Mesendoderm (in vitro differentiated cells): ENCODE data around the gene GNS.
A peak's percentile ranks its signal among the peaks of the same experiment; 100 is the strongest.
"Not testable (repeated sequence)": the region's sequence is repeated elsewhere in the genome, so short reads cannot be mapped to it uniquely, and the experiment has no call there.

Source experiments
- DNase-seq: peaks from one replicate; pipeline ENCODE4 v3.0.0; 2013
- H2AK5ac ChIP-seq: 2 replicates; pipeline ENCODE4 v1.6.1; 2013; ENCODE audit warnings: low read length, inconsistent platforms
- H2BK120ac ChIP-seq: 2 replicates; pipeline ENCODE4 v1.6.1; 2013; ENCODE audit warnings: low read depth, mild to moderate bottlenecking, low read length, moderate library complexity, mixed read lengths
- H2BK15ac ChIP-seq: replicated peaks from 2 replicates; pipeline ENCODE4 v1.6.1; 2013; ENCODE audit warnings: low read depth, mild to moderate bottlenecking, moderate library complexity
- H2BK5ac ChIP-seq: 2 replicates; pipeline ENCODE4 v1.6.1; 2013; ENCODE audit warnings: low read length, inconsistent platforms
- H3K18ac ChIP-seq: 2 replicates; pipeline ENCODE4 v1.6.1; 2013; ENCODE audit warnings: mild to moderate bottlenecking, low read length, mixed read lengths
- H3K23ac ChIP-seq: one replicate; pipeline ENCODE4 v1.6.1; 2013; ENCODE audit warnings: low read length
- H3K27ac ChIP-seq: 2 replicates; pipeline ENCODE4 v1.5.1; 2013; ENCODE audit warnings: low read depth, mild to moderate bottlenecking, inconsistent platforms, low read length, moderate library complexity
- H3K27me3 ChIP-seq: 2 replicates; pipeline ENCODE4 v1.6.1; 2013; ENCODE audit warnings: low read length, control low read depth, mild to moderate bottlenecking, inconsistent platforms; ENCODE audit not compliant: insufficient read depth, poor library complexity
- H3K36me3 ChIP-seq: 2 replicates; pipeline ENCODE4 v1.6.1; 2013; ENCODE audit warnings: low read length, inconsistent platforms; ENCODE audit not compliant: control insufficient read depth, insufficient read depth
- H3K4ac ChIP-seq: one replicate; pipeline ENCODE4 v1.6.1; 2013; ENCODE audit warnings: low read depth, mild to moderate bottlenecking, low read length, moderate library complexity
- H3K4me1 ChIP-seq: 2 replicates; pipeline ENCODE4 v1.6.1; 2013; ENCODE audit warnings: low read depth, low read length, inconsistent platforms; ENCODE audit not compliant: control insufficient read depth
- H3K4me2 ChIP-seq: 2 replicates; pipeline ENCODE4 v1.6.1; 2013; ENCODE audit warnings: low read length
- H3K4me3 ChIP-seq: 2 replicates; pipeline ENCODE4 v1.5.1; 2013; ENCODE audit warnings: mild to moderate bottlenecking, low read length
- H3K56ac ChIP-seq: one replicate; pipeline ENCODE4 v1.6.1; 2013; ENCODE audit warnings: low read length
- H3K79me1 ChIP-seq: 2 replicates; pipeline ENCODE4 v1.6.1; 2013; ENCODE audit warnings: low read length, inconsistent platforms
- H3K79me2 ChIP-seq: 2 replicates; pipeline ENCODE4 v1.6.1; 2013; ENCODE audit warnings: mild to moderate bottlenecking, low read length; ENCODE audit not compliant: control insufficient read depth, insufficient read depth
- H3K9ac ChIP-seq: 2 replicates; pipeline ENCODE4 v1.6.1; 2013; ENCODE audit warnings: low read length, inconsistent platforms
- H4K5ac ChIP-seq: one replicate; pipeline ENCODE4 v1.6.1; 2013; ENCODE audit warnings: low read length
- H4K8ac ChIP-seq: one replicate; pipeline ENCODE4 v1.6.1; 2013; ENCODE audit warnings: low read depth, mild to moderate bottlenecking, control low read depth, low read length, moderate library complexity
- whole genome bisulfite sequencing: extraction: QIAGEN DNeasy Blood & Tissue Kit; methylation state at CpG from one replicate; pipeline ENCODE4 v1.1.7; 2013; ENCODE audit warnings: low lambda C conversion rate, missing lambda C conversion rate; ENCODE audit not compliant: insufficient coverage; ENCODE audit errors: extremely low coverage; 5-methylcytosine and 5-hydroxymethylcytosine counted together

GNS gene

GRCh38 chr12:64691227-64691794, 67.9 kb downstream of the GNS start:
- H3K27ac ChIP-seq = peak overlapping the region; percentile 54
- DNase-seq = peak; percentile 80

GRCh38 chr12:64690236-64690635, 69.0 kb downstream of the GNS start:
- not testable (repeated sequence) for DNase-seq, H2BK120ac ChIP-seq, H4K5ac ChIP-seq

More at GRCh38 chr12:64691227-64691794, 67.9 kb downstream of the GNS start:
- peak overlapping the region; percentile 33 for H3K4me2 ChIP-seq
- no peak overlapping the region for H2BK120ac ChIP-seq
- H3K79me1 ChIP-seq = peaks cover 8% of the 10 kb centered on the region
- peak overlapping the region; percentile 12 for H3K9ac ChIP-seq
- no peak overlapping the region for H3K4ac ChIP-seq
- H3K4me3 ChIP-seq = no peak overlapping the region
- no peak overlapping the region for H3K23ac ChIP-seq
- H2AK5ac ChIP-seq = no peak overlapping the region
- no peak overlapping the region for H4K8ac ChIP-seq
- no peak overlapping the region for H4K5ac ChIP-seq
- H3K27me3 ChIP-seq = no peaks in the 10 kb centered on the region
- no CpG with 5 or more reads among the region's 6 CpGs for WGBS
- peak overlapping the region; percentile 83 for H2BK5ac ChIP-seq
- peaks cover 10% of the 10 kb centered on the region for H3K4me1 ChIP-seq
- H2BK15ac ChIP-seq = no peak overlapping the region
- peaks cover 6% of the 10 kb centered on the region for H3K79me2 ChIP-seq
- H3K56ac ChIP-seq = peak overlapping the region; percentile 69
- no peaks in the 10 kb centered on the region for H3K36me3 ChIP-seq
- H3K18ac ChIP-seq = peak overlapping the region; percentile 14

GRCh38 chr12:64688715-64689114, 70.5 kb downstream of the GNS start:
- no CpG with 5 or more reads among the region's 7 CpGs for WGBS
- DNase-seq = no peak
- Histone ChIP-seq H3K4me3 (no peak overlapping the region), H3K18ac (no peak overlapping the region), H2BK120ac (no peak overlapping the region), H3K27ac (no peak overlapping the region), H3K79me2 (peaks cover 8% of the 10 kb centered on the region), H3K4me1 (peaks cover 5% of the 10 kb centered on the region), H3K56ac (no peak overlapping the region), H4K8ac (no peak overlapping the region), H4K5ac (no peak overlapping the region), H2BK15ac (no peak overlapping the region), H3K23ac (no peak overlapping the region), H3K36me3 (no peaks in the 10 kb centered on the region), H3K4me2 (no peak overlapping the region), H3K79me1 (peaks cover 10% of the 10 kb centered on the region), H2BK5ac (no peak overlapping the region), H3K27me3 (no peaks in the 10 kb centered on the region), H3K9ac (no peak overlapping the region), H2AK5ac (no peak overlapping the region), H3K4ac (no peak overlapping the region)

More at GRCh38 chr12:64690236-64690635, 69.0 kb downstream of the GNS start:
- not testable (repeated sequence) for H3K18ac ChIP-seq, H3K27me3 ChIP-seq, H3K4ac ChIP-seq, H3K27ac ChIP-seq, H3K56ac ChIP-seq, H3K23ac ChIP-seq, H2BK5ac ChIP-seq, H3K9ac ChIP-seq, H2BK15ac ChIP-seq, H3K36me3 ChIP-seq, H3K4me3 ChIP-seq, H3K79me2 ChIP-seq, H3K4me2 ChIP-seq, H2AK5ac ChIP-seq, H4K8ac ChIP-seq, H3K79me1 ChIP-seq
- WGBS = no CpG with 5 or more reads among the region's 6 CpGs
- H3K4me1 ChIP-seq = peaks cover 10% of the 10 kb centered on the region

GRCh38 chr12:64688219-64688618, 71.0 kb downstream of the GNS start:
- Histone ChIP-seq H3K4me1 (peaks cover 10% of the 10 kb centered on the region), H4K8ac (no peak overlapping the region), H3K23ac (no peak overlapping the region), H3K4me2 (no peak overlapping the region), H3K18ac (no peak overlapping the region), H2AK5ac (no peak overlapping the region), H2BK5ac (no peak overlapping the region), H2BK15ac (no peak overlapping the region), H3K27me3 (no peaks in the 10 kb centered on the region), H3K9ac (no peak overlapping the region), H2BK120ac (no peak overlapping the region), H3K36me3 (no peaks in the 10 kb centered on the region), H3K4me3 (no peak overlapping the region), H3K27ac (no peak overlapping the region), H3K4ac (no peak overlapping the region), H3K79me1 (peaks cover 10% of the 10 kb centered on the region), H3K56ac (peak overlapping the region; percentile 22), H4K5ac (no peak overlapping the region), H3K79me2 (peaks cover 8% of the 10 kb centered on the region)
- DNase-seq = no peak
- no CpG with 5 or more reads among the region's 6 CpGs for whole genome bisulfite sequencing

GRCh38 chr12:64687816-64688215, 71.4 kb downstream of the GNS start:
- Histone ChIP-seq H3K27ac (no peak overlapping the region), H3K4me3 (no peak overlapping the region), H3K4me1 (peaks cover 10% of the 10 kb centered on the region), H2BK15ac (no peak overlapping the region), H4K5ac (no peak overlapping the region), H4K8ac (no peak overlapping the region), H3K18ac (no peak overlapping the region), H2BK120ac (no peak overlapping the region), H3K27me3 (no peaks in the 10 kb centered on the region), H3K79me1 (peaks cover 10% of the 10 kb centered on the region), H3K4me2 (no peak overlapping the region), H3K23ac (no peak overlapping the region), H2AK5ac (no peak overlapping the region), H2BK5ac (no peak overlapping the region), H3K79me2 (peaks cover 8% of the 10 kb centered on the region), H3K36me3 (no peaks in the 10 kb centered on the region), H3K4ac (no peak overlapping the region), H3K9ac (no peak overlapping the region), H3K56ac (no peak overlapping the region)
- no CpG with 5 or more reads among the region's 5 CpGs for WGBS
- DNase-seq = no peak

- H3K4ac ChIP-seq = no peak overlapping the region
- no peak overlapping the region for H3K56ac ChIP-seq
- peaks cover 18% of the 10 kb centered on the region for H3K4me1 ChIP-seq
- no peak overlapping the region for H4K8ac ChIP-seq
- no peak overlapping the region for H4K5ac ChIP-seq
- H2BK120ac ChIP-seq = no peak overlapping the region
- no peak overlapping the region for H3K27ac ChIP-seq
- no peak overlapping the region for H2BK5ac ChIP-seq
- no peak overlapping the region for H3K9ac ChIP-seq
- peaks cover 10% of the 10 kb centered on the region for H3K79me1 ChIP-seq
- H3K23ac ChIP-seq = no peak overlapping the region
- no peaks in the 10 kb centered on the region for H3K36me3 ChIP-seq
- no peak overlapping the region for H3K4me3 ChIP-seq
- H3K79me2 ChIP-seq = peaks cover 8% of the 10 kb centered on the region
- DNase-seq = no peak
- no peak overlapping the region for H3K4me2 ChIP-seq
- no peaks in the 10 kb centered on the region for H3K27me3 ChIP-seq
- no CpG with 5 or more reads among the region's 15 CpGs for WGBS
- no peak overlapping the region for H3K18ac ChIP-seq
- no peak overlapping the region for H2BK15ac ChIP-seq
- H2AK5ac ChIP-seq = no peak overlapping the region
These were observed 73.6 kb downstream of the GNS start for GRCh38 chr12:64685605-64686004.
